HTR-8/SVneo (cell line): ENCODE data around the gene OR1E2.
"Not testable (repeated sequence)": the region's sequence is repeated elsewhere in the genome, so short reads cannot be mapped to it uniquely, and the experiment has no call there.

Source experiments
- DNase-seq: peaks from one replicate; pipeline ENCODE4 v3.0.0; 2011; ENCODE audit warnings: low spot score, mixed read lengths; ENCODE audit not compliant: insufficient read length
- FAIRE-seq: peaks from 2 replicates; lab custom pipeline; 2011; peaks lifted over from hg19 to GRCh38; lab: Jason Lieb, UNC

The OR1E2 gene, protein sequence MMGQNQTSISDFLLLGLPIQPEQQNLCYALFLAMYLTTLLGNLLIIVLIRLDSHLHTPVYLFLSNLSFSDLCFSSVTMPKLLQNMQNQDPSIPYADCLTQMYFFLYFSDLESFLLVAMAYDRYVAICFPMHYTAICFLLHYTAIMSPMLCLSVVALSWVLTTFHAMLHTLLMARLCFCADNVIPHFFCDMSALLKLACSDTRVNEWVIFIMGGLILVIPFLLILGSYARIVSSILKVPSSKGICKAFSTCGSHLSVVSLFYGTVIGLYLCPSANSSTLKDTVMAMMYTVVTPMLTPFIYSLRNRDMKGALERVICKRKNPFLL

GRCh38 chr17:3433741-3434140 is at the start of gene OR1E2:
TSS of gene OR1E2 (minus strand) at chr17:3433841. CDS start at chr17:3433841, 0 bp downstream.
- DNase-seq: no peak
- peak; percentile 59 for FAIRE-seq

GRCh38 chr17:3482852-3483251 is 49.2 kb upstream of the OR1E2 start:
- DNase-seq (no peak), FAIRE-seq (no peak)

GRCh38 chr17:3479988-3480387 is 46.3 kb upstream of the OR1E2 start:
- FAIRE-seq (peak; percentile 23), DNase-seq (no peak)

DNA sequence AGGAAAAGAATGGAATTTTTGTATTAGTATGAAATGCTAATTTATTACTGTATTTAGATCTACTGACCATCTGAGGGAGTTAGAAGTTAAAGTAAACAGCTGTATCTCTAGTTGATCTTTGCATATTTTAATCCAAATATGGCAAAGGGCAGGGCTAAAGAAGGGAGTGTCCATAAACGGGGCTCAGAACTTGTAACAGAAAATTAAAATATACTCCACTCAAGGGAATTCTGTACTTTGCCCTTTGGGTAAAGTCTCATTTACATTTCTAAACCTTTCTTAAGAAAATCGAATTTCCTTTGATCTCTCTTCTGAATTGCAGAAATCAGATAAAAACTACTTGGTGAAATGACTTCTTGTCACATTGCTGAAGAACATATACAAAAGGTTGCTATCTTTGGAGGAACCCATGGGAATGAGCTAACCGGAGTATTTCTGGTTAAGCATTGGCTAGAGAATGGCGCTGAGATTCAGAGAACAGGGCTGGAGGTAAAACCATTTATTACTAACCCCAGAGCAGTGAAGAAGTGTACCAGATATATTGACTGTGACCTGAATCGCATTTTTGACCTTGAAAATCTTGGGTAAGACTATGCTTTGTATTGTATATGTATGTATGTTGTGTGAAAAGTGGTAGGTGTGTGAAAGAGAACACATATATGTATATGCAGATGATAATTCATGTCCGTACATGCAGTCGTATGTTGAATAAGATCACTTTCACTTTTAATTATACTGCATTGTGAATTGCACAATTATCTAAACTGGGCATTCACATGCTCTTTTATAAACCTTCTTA is 42.4 kb upstream of the OR1E2 start, which contains the start of gene ASPA:
TSS of gene ASPA (plus strand) at position 186 of the 799 bp plus-strand sequence. CDS start at position 349, 163 bp downstream.
- DNase-seq: no peak
- FAIRE-seq: no peak

DNA sequence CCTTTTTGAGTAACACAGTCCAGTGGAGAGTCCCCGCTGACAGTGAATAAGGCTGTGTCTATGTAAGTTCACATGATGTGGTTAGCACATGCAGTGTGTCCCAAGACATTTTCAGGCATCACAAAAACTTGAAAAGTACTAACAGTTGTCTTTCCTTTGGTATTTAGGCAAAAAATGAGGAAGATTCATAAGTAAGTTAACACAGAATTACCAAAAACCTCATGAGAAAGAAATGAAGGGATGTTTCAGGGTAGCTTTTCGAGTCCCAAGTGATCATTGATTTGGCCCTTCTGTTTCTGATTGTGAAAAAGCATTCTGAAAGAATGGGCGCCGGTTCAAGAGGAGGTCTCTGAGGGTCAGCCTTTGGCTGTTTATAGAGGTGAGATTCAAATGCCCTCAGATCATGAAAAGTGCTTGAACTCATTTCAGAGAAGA is 41.6 kb upstream of the OR1E2 start:
- no peak for FAIRE-seq
- no peak for DNase-seq

DNA sequence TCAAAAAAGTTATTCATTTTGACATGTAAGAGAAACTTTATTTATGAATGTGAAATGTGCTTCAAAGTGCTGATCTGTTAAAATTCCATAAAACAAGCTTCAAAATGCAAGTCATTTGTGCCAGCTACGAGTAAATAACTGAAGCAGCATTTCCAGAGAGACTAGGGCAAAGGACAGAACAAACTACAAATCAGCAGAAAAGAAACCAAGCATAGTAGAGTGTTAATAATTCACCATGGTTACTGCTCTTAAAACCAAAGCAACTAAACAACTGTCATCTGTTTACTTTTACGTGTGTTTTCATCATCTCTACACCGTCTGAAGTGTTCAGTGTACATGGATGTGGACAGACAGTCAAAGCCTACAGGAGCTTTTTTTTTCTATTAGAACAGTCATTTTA is 40.6 kb upstream of the OR1E2 start:
- FAIRE-seq: no peak
- DNase-seq: no peak

- DNase-seq (no peak), FAIRE-seq (no peak)
Observed at GRCh38 chr17:3472137-3472536, 38.5 kb upstream of the OR1E2 start.

- no peak for FAIRE-seq
- DNase-seq: no peak
Observed at GRCh38 chr17:3471599-3471998, 38.0 kb upstream of the OR1E2 start, which contains the start of gene SPATA22. TSS of gene SPATA22 (minus strand) at chr17:3471819. CDS start at chr17:3469325, 2,494 bp downstream.

DNA sequence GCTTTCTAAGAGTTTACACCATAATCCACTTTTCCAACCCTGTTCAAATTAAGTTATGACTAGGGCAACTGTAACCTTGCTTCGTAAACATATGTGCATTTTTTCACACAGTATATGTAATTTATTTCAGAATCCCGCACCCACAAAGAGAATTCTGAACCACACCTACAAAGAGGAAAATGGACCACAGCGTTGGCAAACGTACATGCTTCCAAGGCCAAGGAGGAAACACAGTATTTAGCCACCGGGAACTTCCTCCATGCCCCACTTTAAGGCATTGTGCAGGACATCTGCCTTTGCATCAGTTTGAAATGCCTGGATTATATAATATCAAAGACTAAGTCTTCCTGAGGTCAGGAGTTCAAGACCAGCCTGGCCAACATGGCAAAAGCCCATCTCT is 35.9 kb upstream of the OR1E2 start:
- DNase-seq (no peak), FAIRE-seq (no peak)

- not testable (repeated sequence) for DNase-seq, FAIRE-seq
Observed at GRCh38 chr17:3466355-3466754, 32.7 kb upstream of the OR1E2 start.

GRCh38 chr17:3448059-3448665 is 14.5 kb upstream of the OR1E2 start:
- FAIRE-seq (no peak), DNase-seq (no peak)

GRCh38 chr17:3447625-3448024 is 14.0 kb upstream of the OR1E2 start:
- peak; percentile 16 for FAIRE-seq
- DNase-seq: peak; percentile 10

DNA sequence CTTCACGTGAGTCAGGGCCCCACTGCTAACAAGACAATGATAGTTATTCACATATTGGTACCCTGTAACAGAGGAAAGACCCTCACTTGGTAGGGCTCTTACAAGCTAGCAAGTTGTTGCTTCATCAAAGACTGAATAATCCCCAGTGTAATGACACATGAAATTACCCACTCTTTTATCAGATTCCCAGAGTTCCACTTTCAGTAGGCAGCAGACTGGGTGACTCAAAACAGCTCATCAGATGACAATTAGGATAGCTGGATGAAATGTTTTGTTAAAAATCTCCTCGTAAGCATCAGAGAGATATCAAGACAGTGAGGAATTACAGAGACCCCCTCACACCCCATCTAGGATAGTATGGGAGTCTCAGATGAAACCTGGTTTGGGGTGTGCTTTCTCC is 6.8 kb upstream of the OR1E2 start:
- DNase-seq (no peak), FAIRE-seq (no peak)

- FAIRE-seq (no peak), DNase-seq (no peak)
Observed at GRCh38 chr17:3438368-3438767, 4.7 kb upstream of the OR1E2 start.

DNA sequence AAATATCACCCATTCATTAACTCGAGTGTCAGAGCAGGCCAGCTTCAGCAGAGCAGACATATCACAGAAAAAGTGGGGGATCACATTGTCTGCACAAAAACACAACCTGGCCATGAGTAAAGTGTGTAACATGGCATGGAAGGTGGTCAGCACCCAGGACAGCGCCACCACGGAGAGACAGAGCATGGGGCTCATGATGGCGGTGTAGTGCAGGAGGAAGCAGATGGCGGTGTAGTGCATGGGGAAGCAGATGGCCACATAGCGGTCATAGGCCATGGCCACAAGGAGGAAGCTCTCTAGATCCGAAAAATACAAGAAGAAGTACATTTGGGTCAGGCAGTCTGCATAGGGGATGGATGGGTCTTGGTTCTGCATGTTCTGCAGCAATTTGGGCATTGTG is 426 bp downstream of the OR1E2 start:
- DNase-seq: not testable (repeated sequence)
- FAIRE-seq: peak; percentile 93

DNA sequence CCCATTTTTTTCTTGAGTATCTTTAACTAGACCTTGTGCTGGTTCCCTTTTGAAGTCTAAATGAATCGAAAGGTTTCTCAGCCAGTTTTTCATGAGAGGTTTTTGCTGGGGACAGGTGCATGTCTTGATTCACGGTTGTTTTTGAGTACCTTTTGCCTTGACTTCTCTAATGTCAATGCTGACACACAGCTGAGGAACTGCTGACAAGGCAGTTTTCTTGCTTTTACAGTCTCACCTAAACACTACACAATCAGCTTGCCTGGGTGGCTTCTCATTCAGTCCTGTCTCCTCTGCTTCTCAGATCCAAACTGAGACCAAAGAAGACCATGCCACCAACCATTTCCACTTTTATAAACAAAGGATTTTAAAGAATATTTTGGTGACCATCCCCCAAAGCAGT is 15.4 kb downstream of the OR1E2 start:
- FAIRE-seq (no peak), DNase-seq (no peak)

- DNase-seq: no peak
Observed at GRCh38 chr17:3415610-3416009, 18.0 kb downstream of the OR1E2 start.

GRCh38 chr17:3412216-3412615 is 21.4 kb downstream of the OR1E2 start:
- not testable (repeated sequence) for FAIRE-seq, DNase-seq

More at GRCh38 chr17:3415610-3416009, 18.0 kb downstream of the OR1E2 start:
- FAIRE-seq: no peak

GRCh38 chr17:3411070-3411469 is 22.6 kb downstream of the OR1E2 start, which contains the start of gene OR3A3:
TSS of gene OR3A3 (plus strand) at chr17:3411370.
- DNase-seq (no peak), FAIRE-seq (no peak)

GRCh38 chr17:3403856-3404255 is 29.8 kb downstream of the OR1E2 start:
- not testable (repeated sequence) for FAIRE-seq, DNase-seq

- no peak for FAIRE-seq
- no peak for DNase-seq
Observed at GRCh38 chr17:3401786-3402185, 31.9 kb downstream of the OR1E2 start.
